ENCODE results near the gene GALNT8. TPM values are rescaled to one million over a fixed set of nuclear protein-coding genes. Genes with fewer than 3 reads are reported as not detected.
"Not testable (repeated sequence)": the region's sequence is repeated elsewhere in the genome, so short reads cannot be mapped to it uniquely, and the experiment has no call there.

The GALNT8 gene
- total RNA-seq, 1 donor from 2014 or later = 2.0 TPM

GRCh38 chr12:4743046-4743445 is 22.8 kb downstream of the GALNT8 start:
- no peaks in the 10 kb centered on the region for H3K27me3 ChIP-seq
- no peak for DNase-seq (ENCODE audit: extremely low spot score in 2 of 2)
- intact Hi-C loops (cut with DNase I) = no loop called here
- no peaks in the 10 kb centered on the region for H3K36me3 ChIP-seq
- H3K27ac ChIP-seq = no peak overlapping the region
- H3K9me3 ChIP-seq = no peaks in the 10 kb centered on the region
- no peak for TF ChIP-seq POLR2AphosphoS5 (IDR thresholded peaks at IDR 0.05; ENCODE audit: insufficient read depth in 1 of 2, low read depth in 1 of 2)
- TF ChIP-seq POLR2A (IDR thresholded peaks at IDR 0.05) = no peak
- TF ChIP-seq CTCF (IDR thresholded peaks at IDR 0.05) = no peak
- no peaks in the 10 kb centered on the region for H3K4me1 ChIP-seq
- H3K4me3 ChIP-seq = no peak overlapping the region

- Histone ChIP-seq H3K9me3 (no peaks in the 10 kb centered on the region), H3K4me1 (no peaks in the 10 kb centered on the region), H3K27ac (no peak overlapping the region), H3K27me3 (no peaks in the 10 kb centered on the region), H3K4me3 (no peak overlapping the region), H3K36me3 (no peaks in the 10 kb centered on the region)
- DNase-seq (ENCODE audit: extremely low spot score in 2 of 2) = no peak
- TF ChIP-seq CTCF (IDR thresholded peaks at IDR 0.05) (no peak), POLR2AphosphoS5 (IDR thresholded peaks at IDR 0.05; ENCODE audit: insufficient read depth in 1 of 2, low read depth in 1 of 2) (no peak), POLR2A (IDR thresholded peaks at IDR 0.05) (no peak)
- intact Hi-C loops (cut with DNase I) = no loop called here
Measured at GRCh38 chr12:4744709-4745108, 24.5 kb downstream of the GALNT8 start.

DNA sequence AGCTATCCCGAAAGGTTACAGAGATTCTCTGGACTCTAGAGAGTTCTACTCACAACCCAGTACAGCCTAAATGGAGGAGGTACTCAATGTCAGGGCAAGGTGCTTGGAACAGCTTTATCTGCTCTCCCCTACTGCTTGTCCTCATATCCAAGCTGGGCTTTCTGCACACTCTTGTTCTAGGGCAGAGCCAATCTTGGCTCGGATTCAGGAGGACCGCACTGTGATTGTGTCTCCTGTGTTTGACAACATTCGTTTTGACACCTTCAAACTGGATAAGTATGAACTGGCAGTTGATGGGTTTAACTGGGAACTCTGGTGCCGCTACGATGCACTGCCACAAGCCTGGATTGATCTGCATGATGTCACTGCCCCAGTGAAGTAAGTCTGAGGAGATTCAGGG is 25.0 kb downstream of the GALNT8 start:
- TF ChIP-seq POLR2A (IDR thresholded peaks at IDR 0.05) (no peak), POLR2AphosphoS5 (IDR thresholded peaks at IDR 0.05; ENCODE audit: insufficient read depth in 1 of 2, low read depth in 1 of 2) (no peak), CTCF (IDR thresholded peaks at IDR 0.05) (no peak)
- H3K27me3 ChIP-seq = no peaks in the 10 kb centered on the region

DNA sequence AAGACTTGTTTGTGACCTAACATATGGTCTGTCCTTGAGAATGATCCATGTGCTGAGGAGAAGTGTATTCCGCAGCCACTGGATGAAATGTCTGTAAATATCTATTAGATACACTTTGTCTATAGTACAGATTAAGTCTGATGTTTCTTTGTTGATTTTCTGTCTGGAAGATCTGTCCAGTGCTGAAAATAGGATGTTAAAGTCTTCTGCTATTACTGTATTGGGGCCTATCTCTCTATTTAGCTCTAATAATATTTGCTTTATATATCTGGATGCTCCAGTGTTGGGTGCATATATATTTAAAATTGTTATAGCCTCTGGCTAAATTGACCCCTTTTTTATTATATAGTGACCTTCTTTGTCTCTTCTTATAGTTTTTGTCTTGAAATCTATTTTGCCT is 31.5 kb downstream of the GALNT8 start:
- intact Hi-C loops (cut with DNase I); H3K4me3 ChIP-seq; H3K36me3 ChIP-seq; DNase-seq (ENCODE audit: extremely low spot score in 2 of 2); H3K27ac ChIP-seq; H3K27me3 ChIP-seq; H3K4me1 ChIP-seq; H3K9me3 ChIP-seq: not testable (repeated sequence)

More for the DNA sequence above, 25.0 kb downstream of the GALNT8 start:
- H3K4me3 ChIP-seq = no peak overlapping the region
- no peak overlapping the region for H3K27ac ChIP-seq
- no peaks in the 10 kb centered on the region for H3K36me3 ChIP-seq
- H3K9me3 ChIP-seq = no peaks in the 10 kb centered on the region
- no peak for DNase-seq (ENCODE audit: extremely low spot score in 2 of 2)
- intact Hi-C loops (cut with DNase I) = no loop called here
- no peaks in the 10 kb centered on the region for H3K4me1 ChIP-seq

DNA sequence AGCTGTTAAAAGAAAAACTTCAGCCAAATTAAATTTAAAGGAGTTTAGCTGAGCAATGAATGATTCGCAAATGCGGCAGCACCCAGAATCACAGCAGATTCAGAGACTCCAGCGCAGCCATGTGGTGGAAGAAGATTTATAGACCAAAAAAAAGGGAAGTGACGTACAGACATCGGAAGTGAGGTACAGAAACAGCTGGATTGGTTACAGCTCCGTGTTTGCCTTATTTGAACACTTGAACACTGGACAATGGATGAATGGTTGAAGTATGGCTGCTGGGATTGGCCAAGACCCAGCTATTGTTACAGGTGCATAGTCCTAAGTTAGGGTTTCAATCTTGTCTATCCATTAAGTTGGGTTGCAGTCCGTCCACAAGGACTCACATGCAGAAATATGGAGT is 42.6 kb downstream of the GALNT8 start:
- no peaks in the 10 kb centered on the region for H3K9me3 ChIP-seq
- DNase-seq (ENCODE audit: extremely low spot score in 2 of 2) = no peak
- H3K27ac ChIP-seq = no peak overlapping the region
- TF ChIP-seq POLR2AphosphoS5 (IDR thresholded peaks at IDR 0.05; ENCODE audit: insufficient read depth in 1 of 2, low read depth in 1 of 2) (no peak), CTCF (IDR thresholded peaks at IDR 0.05) (no peak), POLR2A (IDR thresholded peaks at IDR 0.05) (no peak)
- H3K36me3 ChIP-seq = no peaks in the 10 kb centered on the region
- H3K4me1 ChIP-seq = no peaks in the 10 kb centered on the region
- intact Hi-C loops (cut with DNase I) = no loop called here
- no peaks in the 10 kb centered on the region for H3K27me3 ChIP-seq
- H3K4me3 ChIP-seq = no peak overlapping the region

GRCh38 chr12:4763549-4763948 is 43.3 kb downstream of the GALNT8 start:
- no peak for DNase-seq (ENCODE audit: extremely low spot score in 2 of 2)
- intact Hi-C loops (cut with DNase I) = no loop called here
- H3K4me3 ChIP-seq = no peak overlapping the region

More at GRCh38 chr12:4763549-4763948, 43.3 kb downstream of the GALNT8 start:
- H3K36me3 ChIP-seq = no peaks in the 10 kb centered on the region
- H3K27ac ChIP-seq = no peak overlapping the region
- no peaks in the 10 kb centered on the region for H3K27me3 ChIP-seq
- TF ChIP-seq CTCF (IDR thresholded peaks at IDR 0.05) (no peak), POLR2AphosphoS5 (IDR thresholded peaks at IDR 0.05; ENCODE audit: insufficient read depth in 1 of 2, low read depth in 1 of 2) (no peak), POLR2A (IDR thresholded peaks at IDR 0.05) (no peak)
- H3K9me3 ChIP-seq = no peaks in the 10 kb centered on the region
- no peaks in the 10 kb centered on the region for H3K4me1 ChIP-seq
